Measurements from ENCODE around the gene UBE2N.
A peak's percentile ranks its signal among the peaks of the same experiment; 100 is the strongest.

Gene UBE2N

GRCh38 chr12:93377252-93378195 is 64.2 kb downstream of the UBE2N start, which contains the start of gene NUDT4:
NUDT4 (plus strand) TSS chr12:93377925; CDS start chr12:93378323, 398 bp downstream.
- Histone ChIP-seq H3K36me3 (ENCODE audit: control insufficient read depth, insufficient read depth, low read length, severe bottlenecking) (no peaks in the 10 kb centered on the region), H3K27me3 (replicated peaks; ENCODE audit: control insufficient read depth, insufficient read depth, low read length) (no peaks in the 10 kb centered on the region), H3K9me3 (ENCODE audit: control insufficient read depth, low read length) (no peaks in the 10 kb centered on the region), H3K4me1 (ENCODE audit: control insufficient read depth, insufficient read depth, low read length) (peaks cover 63% of the 10 kb centered on the region), H3K4me3 (ENCODE audit: low read length) (peak within 1 kb of the TSS; percentile 99), H3K9ac (ENCODE audit: low read length) (peak within 1 kb of the TSS; percentile 96)
- peak; percentile 97 for DNase-seq (ENCODE audit: low read depth)

- no peak for DNase-seq (ENCODE audit: low read depth)
- peak overlapping the region; percentile 89 for H3K9ac ChIP-seq (ENCODE audit: low read length)
- H3K9me3 ChIP-seq (ENCODE audit: control insufficient read depth, low read length), result no peaks in the 10 kb centered on the region
- peaks cover 57% of the 10 kb centered on the region for H3K4me1 ChIP-seq (ENCODE audit: control insufficient read depth, insufficient read depth, low read length)
- H3K27me3 ChIP-seq (replicated peaks; ENCODE audit: control insufficient read depth, insufficient read depth, low read length), result no peaks in the 10 kb centered on the region
- H3K36me3 ChIP-seq (ENCODE audit: control insufficient read depth, insufficient read depth, low read length, severe bottlenecking), result no peaks in the 10 kb centered on the region
- H3K4me3 ChIP-seq (ENCODE audit: low read length), result peak overlapping the region; percentile 84
These were observed 65.1 kb downstream of the UBE2N start for GRCh38 chr12:93376436-93377251.

GRCh38 chr12:93375906-93376305 is 65.8 kb downstream of the UBE2N start:
- peak overlapping the region; percentile 89 for H3K9ac ChIP-seq (ENCODE audit: low read length)
- no peak for DNase-seq (ENCODE audit: low read depth)
- H3K4me3 ChIP-seq (ENCODE audit: low read length), result peak overlapping the region; percentile 84

GRCh38 chr12:93373961-93374656 is 67.6 kb downstream of the UBE2N start:
- DNase-seq (ENCODE audit: low read depth), result no peak
- Histone ChIP-seq H3K36me3 (ENCODE audit: control insufficient read depth, insufficient read depth, low read length, severe bottlenecking) (no peaks in the 10 kb centered on the region), H3K9ac (ENCODE audit: low read length) (no peak overlapping the region), H3K9me3 (ENCODE audit: control insufficient read depth, low read length) (no peaks in the 10 kb centered on the region), H3K4me3 (ENCODE audit: low read length) (no peak overlapping the region), H3K27me3 (replicated peaks; ENCODE audit: control insufficient read depth, insufficient read depth, low read length) (no peaks in the 10 kb centered on the region), H3K4me1 (ENCODE audit: control insufficient read depth, insufficient read depth, low read length) (peaks cover 41% of the 10 kb centered on the region)

More at GRCh38 chr12:93375906-93376305, 65.8 kb downstream of the UBE2N start:
- Histone ChIP-seq H3K4me1 (ENCODE audit: control insufficient read depth, insufficient read depth, low read length) (peaks cover 49% of the 10 kb centered on the region), H3K9me3 (ENCODE audit: control insufficient read depth, low read length) (no peaks in the 10 kb centered on the region), H3K36me3 (ENCODE audit: control insufficient read depth, insufficient read depth, low read length, severe bottlenecking) (no peaks in the 10 kb centered on the region), H3K27me3 (replicated peaks; ENCODE audit: control insufficient read depth, insufficient read depth, low read length) (no peaks in the 10 kb centered on the region)

GRCh38 chr12:93370947-93371346 is 70.8 kb downstream of the UBE2N start:
- Histone ChIP-seq H3K36me3 (ENCODE audit: control insufficient read depth, insufficient read depth, low read length, severe bottlenecking) (no peaks in the 10 kb centered on the region), H3K4me1 (ENCODE audit: control insufficient read depth, insufficient read depth, low read length) (peaks cover 29% of the 10 kb centered on the region), H3K27me3 (replicated peaks; ENCODE audit: control insufficient read depth, insufficient read depth, low read length) (no peaks in the 10 kb centered on the region), H3K4me3 (ENCODE audit: low read length) (no peak overlapping the region), H3K9me3 (ENCODE audit: control insufficient read depth, low read length) (no peaks in the 10 kb centered on the region), H3K9ac (ENCODE audit: low read length) (no peak overlapping the region)
- no peak for DNase-seq (ENCODE audit: low read depth)

GRCh38 chr12:93369505-93369904 is 72.2 kb downstream of the UBE2N start:
- H3K4me1 ChIP-seq (ENCODE audit: control insufficient read depth, insufficient read depth, low read length), result peaks cover 20% of the 10 kb centered on the region
- no peaks in the 10 kb centered on the region for H3K36me3 ChIP-seq (ENCODE audit: control insufficient read depth, insufficient read depth, low read length, severe bottlenecking)
- H3K27me3 ChIP-seq (replicated peaks; ENCODE audit: control insufficient read depth, insufficient read depth, low read length), result no peaks in the 10 kb centered on the region
- H3K9ac ChIP-seq (ENCODE audit: low read length), result no peak overlapping the region
- DNase-seq (ENCODE audit: low read depth), result no peak
- no peaks in the 10 kb centered on the region for H3K9me3 ChIP-seq (ENCODE audit: control insufficient read depth, low read length)
- no peak overlapping the region for H3K4me3 ChIP-seq (ENCODE audit: low read length)

GRCh38 chr12:93368766-93369165 is 73.0 kb downstream of the UBE2N start:
- H3K9me3 ChIP-seq (ENCODE audit: control insufficient read depth, low read length), result no peaks in the 10 kb centered on the region
- no peak overlapping the region for H3K9ac ChIP-seq (ENCODE audit: low read length)
- DNase-seq (ENCODE audit: low read depth), result no peak
- H3K36me3 ChIP-seq (ENCODE audit: control insufficient read depth, insufficient read depth, low read length, severe bottlenecking), result no peaks in the 10 kb centered on the region
- no peaks in the 10 kb centered on the region for H3K27me3 ChIP-seq (replicated peaks; ENCODE audit: control insufficient read depth, insufficient read depth, low read length)
- no peak overlapping the region for H3K4me3 ChIP-seq (ENCODE audit: low read length)
- peaks cover 12% of the 10 kb centered on the region for H3K4me1 ChIP-seq (ENCODE audit: control insufficient read depth, insufficient read depth, low read length)

GRCh38 chr12:93366422-93366821 is 75.3 kb downstream of the UBE2N start:
- Histone ChIP-seq H3K27me3 (replicated peaks; ENCODE audit: control insufficient read depth, insufficient read depth, low read length) (no peaks in the 10 kb centered on the region), H3K9me3 (ENCODE audit: control insufficient read depth, low read length) (no peaks in the 10 kb centered on the region), H3K36me3 (ENCODE audit: control insufficient read depth, insufficient read depth, low read length, severe bottlenecking) (no peaks in the 10 kb centered on the region), H3K4me1 (ENCODE audit: control insufficient read depth, insufficient read depth, low read length) (peaks cover 2% of the 10 kb centered on the region), H3K4me3 (ENCODE audit: low read length) (no peak overlapping the region), H3K9ac (ENCODE audit: low read length) (no peak overlapping the region)
- no peak for DNase-seq (ENCODE audit: low read depth)

- Histone ChIP-seq H3K4me3 (ENCODE audit: low read length) (no peak overlapping the region), H3K9me3 (ENCODE audit: control insufficient read depth, low read length) (no peaks in the 10 kb centered on the region), H3K36me3 (ENCODE audit: control insufficient read depth, insufficient read depth, low read length, severe bottlenecking) (no peaks in the 10 kb centered on the region), H3K27me3 (replicated peaks; ENCODE audit: control insufficient read depth, insufficient read depth, low read length) (no peaks in the 10 kb centered on the region), H3K9ac (ENCODE audit: low read length) (no peak overlapping the region), H3K4me1 (ENCODE audit: control insufficient read depth, insufficient read depth, low read length) (peaks cover 9% of the 10 kb centered on the region)
- no peak for DNase-seq (ENCODE audit: low read depth)
These were observed 75.9 kb downstream of the UBE2N start for GRCh38 chr12:93365616-93366405.

GRCh38 chr12:93363841-93364297 is 77.9 kb downstream of the UBE2N start:
- H3K4me1 ChIP-seq (ENCODE audit: control insufficient read depth, insufficient read depth, low read length), result peaks cover 16% of the 10 kb centered on the region
- H3K27me3 ChIP-seq (replicated peaks; ENCODE audit: control insufficient read depth, insufficient read depth, low read length), result no peaks in the 10 kb centered on the region
- no peak overlapping the region for H3K9ac ChIP-seq (ENCODE audit: low read length)
- H3K9me3 ChIP-seq (ENCODE audit: control insufficient read depth, low read length), result no peaks in the 10 kb centered on the region
- no peak for DNase-seq (ENCODE audit: low read depth)
- no peak overlapping the region for H3K4me3 ChIP-seq (ENCODE audit: low read length)
- H3K36me3 ChIP-seq (ENCODE audit: control insufficient read depth, insufficient read depth, low read length, severe bottlenecking), result no peaks in the 10 kb centered on the region
